Astrocyte of the cerebellum (primary cell): ENCODE data around the gene ZNF600.
A peak's percentile ranks its signal among the peaks of the same experiment; 100 is the strongest.
"Not testable (repeated sequence)": the region's sequence is repeated elsewhere in the genome, so short reads cannot be mapped to it uniquely, and the experiment has no call there.

Source experiments
- DNase-seq: peaks from one replicate; pipeline ENCODE4 v3.0.0-alpha.2; 2011; ENCODE audit warnings: low read depth
- H3K4me3 ChIP-seq: 2 replicates; pipeline ENCODE4 v1.5.1; 2011; ENCODE audit warnings: mild to moderate bottlenecking, low read depth, low read length, moderate library complexity
- CTCF ChIP-seq: IDR thresholded peaks from 2 replicates; pipeline ENCODE4 v1.5.1; 2012; ENCODE audit warnings: low read length, low read depth, moderate library complexity, mild to moderate bottlenecking; ENCODE audit errors: missing control alignments
- in situ Hi-C: cut with HindIII; loops from 2 replicates; pipeline ENCODE4 v1.10.0; 2017; ENCODE audit warnings: low sequenced_read_pairs

The ZNF600 gene

GRCh38 chr19:52734331-52734892, 52.2 kb downstream of the ZNF600 start:
- in situ Hi-C loops, result no loop called here
- H3K4me3 ChIP-seq, result peak overlapping the region; percentile 71
- no peak for DNase-seq
- TF ChIP-seq CTCF, result no peak

- DNase-seq, in situ Hi-C loops, H3K4me3 ChIP-seq: not testable (repeated sequence)
These were observed 60.5 kb downstream of the ZNF600 start for GRCh38 chr19:52726051-52726450.

GRCh38 chr19:52725528-52725961, 61.0 kb downstream of the ZNF600 start:
- no peak for TF ChIP-seq CTCF
- in situ Hi-C loops, result no loop called here
- no peak for DNase-seq
- no peak overlapping the region for H3K4me3 ChIP-seq

GRCh38 chr19:52724701-52725514, 61.7 kb downstream of the ZNF600 start:
- no peak for TF ChIP-seq CTCF
- in situ Hi-C loops, result no loop called here
- H3K4me3 ChIP-seq, result no peak overlapping the region
- no peak for DNase-seq

- H3K4me3 ChIP-seq, in situ Hi-C loops, DNase-seq: not testable (repeated sequence)
These were observed 62.5 kb downstream of the ZNF600 start for GRCh38 chr19:52723907-52724598.

- DNase-seq, result peak; percentile 8
- no peak overlapping the region for H3K4me3 ChIP-seq
- TF ChIP-seq CTCF, result no peak
- in situ Hi-C loops, result no loop called here
These were observed 64.3 kb downstream of the ZNF600 start for GRCh38 chr19:52722062-52723003.

- in situ Hi-C loops, H3K4me3 ChIP-seq, DNase-seq: not testable (repeated sequence)
These were observed 66.0 kb downstream of the ZNF600 start for GRCh38 chr19:52720541-52720940.
